DOHH2 (cell line): Measurements from ENCODE around the gene ALOX12B.
A peak's percentile ranks its signal among the peaks of the same experiment; 100 is the strongest.

Experiments used
- CTCF ChIP-seq: fragments of 200-600 bp; sonication (generic); IDR thresholded peaks from one replicate; pipeline ENCODE4 v1.5.1; 2014; ENCODE audit warnings: antibody characterized with exemption, mild to moderate bottlenecking, low read depth, low read length; ENCODE audit not compliant: poor library complexity, severe bottlenecking
- EZH2phosphoT487 ChIP-seq: fragments of 200-600 bp; sonication (generic); IDR thresholded peaks from 2 replicates; pipeline ENCODE4 v1.6.1; 2017; ENCODE audit warnings: borderline replicate concordance, mild to moderate bottlenecking, antibody characterized with exemption, low read length, moderate library complexity, mixed read lengths

GRCh38 chr17:8120520-8121406 is 33.2 kb upstream of the ALOX12B start:
- peak; percentile 54 for TF ChIP-seq CTCF
- no peak for TF ChIP-seq EZH2phosphoT487
